Activated CD4-positive, alpha-beta memory T cell treated with anti-CD3 and anti-CD28 coated beads for 36 hours (primary cell): ENCODE data around the gene CCM2. TPM values are rescaled to one million over a fixed set of nuclear protein-coding genes. Genes with fewer than 3 reads are reported as not detected.

Experiments used
- CTCF ChIA-PET: fragments of 350-600 bp; sonication (Branson Sonifier 250); formaldehyde crosslinking; loops from one replicate; lab custom pipeline; 2021; ENCODE audit warnings: antibody characterized with exemption, inconsistent platforms; lab: Charles Lee
- POLR2A ChIA-PET: fragments of 350-600 bp; sonication (Branson Sonifier 250); formaldehyde crosslinking; loops from one replicate; lab custom pipeline; 2021; ENCODE audit warnings: antibody characterized with exemption; lab: Charles Lee
- DNase-seq: peaks from one replicate; pipeline ENCODE4 v3.0.0-alpha.2; 2020
- H3K27ac Mint-ChIP-seq: one replicate; pipeline ENCODE4 v1.8.0; 2021; ENCODE audit warnings: mixed read lengths
- H3K27me3 Mint-ChIP-seq: one replicate; pipeline ENCODE4 v1.8.0; 2021; ENCODE audit warnings: mixed read lengths
- H3K36me3 Mint-ChIP-seq: one replicate; pipeline ENCODE4 v1.8.0; 2021; ENCODE audit warnings: mixed read lengths
- H3K4me1 Mint-ChIP-seq: one replicate; pipeline ENCODE4 v1.8.0; 2021; ENCODE audit warnings: low read depth, mixed read lengths
- H3K4me3 Mint-ChIP-seq: one replicate; pipeline ENCODE4 v1.8.0; 2021; ENCODE audit warnings: mild to moderate bottlenecking, mixed read lengths
- H3K9me3 Mint-ChIP-seq: one replicate; pipeline ENCODE4 v1.8.0; 2021; ENCODE audit warnings: mixed read lengths
- intact Hi-C: fragments of 100-400 bp; cut with micrococcal nuclease; formaldehyde crosslinking; loops from one replicate; pipeline ENCODE4 v1.15.1; 2023
- total RNA-seq, 2 experiments: library from RNA; stranded (reverse); gene quantifications; one replicate each; pipeline ENCODE4 v1.2.3, GENCODE V29; 2021

The CCM2 gene
- total RNA-seq, 2 experiments from 2014 or later = 85.2 to 89.6 TPM

GRCh38 chr7:44969701-44970522 lies 30.1 kb upstream of the CCM2 start:
- Mint-ChIP-seq H3K36me3 (peaks cover 79% of the 10 kb centered on the region), H3K27me3 (no peaks in the 10 kb centered on the region), H3K4me3 (no peak overlapping the region), H3K4me1 (peaks cover 20% of the 10 kb centered on the region), H3K9me3 (no peaks in the 10 kb centered on the region), H3K27ac (no peak overlapping the region)
- ChIA-PET POLR2A (interaction anchor here (1.2 to 5.9 kb wide), 3 partner anchors 8 to 13 kb away, joined by 4 to 83 read pairs (median 8); partner anchors contain the start of gene MYO1G), CTCF (no interaction called here)
- intact Hi-C loops = no loop called here
- no peak for DNase-seq

GRCh38 chr7:44970523-44971051 lies 29.4 kb upstream of the CCM2 start:
- Mint-ChIP-seq H3K4me1 (peaks cover 26% of the 10 kb centered on the region), H3K9me3 (no peaks in the 10 kb centered on the region), H3K4me3 (no peak overlapping the region), H3K27me3 (no peaks in the 10 kb centered on the region), H3K36me3 (peaks cover 79% of the 10 kb centered on the region), H3K27ac (no peak overlapping the region)
- intact Hi-C loops = no loop called here
- no peak for DNase-seq
- ChIA-PET POLR2A (interaction anchor here (0.8 to 5.9 kb wide), 5 partner anchors 9 to 144 kb away, joined by 3 to 83 read pairs (median 5); partner anchors contain the start of gene MYO1G), CTCF (interaction anchor here (1.2 kb wide), 1 partner anchor 15 kb away, joined by 3 read pairs; no protein-coding TSS in a partner anchor)

- DNase-seq = no peak
- Mint-ChIP-seq H3K27me3 (no peaks in the 10 kb centered on the region), H3K36me3 (peaks cover 80% of the 10 kb centered on the region), H3K4me3 (peak overlapping the region; percentile 10), H3K27ac (peak overlapping the region; percentile 76), H3K4me1 (peaks cover 33% of the 10 kb centered on the region), H3K9me3 (no peaks in the 10 kb centered on the region)
- POLR2A ChIA-PET = interaction anchor here (0.8 to 5.9 kb wide), 6 partner anchors 9 to 143 kb away, joined by 3 to 83 read pairs (median 6); partner anchors contain the start of gene MYO1G
- CTCF ChIA-PET = interaction anchor here (1.2 to 5.3 kb wide), 2 partner anchors 15 to 165 kb away, joined by 3 to 112 read pairs; no protein-coding TSS in a partner anchor
- intact Hi-C loops = no loop called here
Measured at GRCh38 chr7:44971188-44971901, 28.7 kb upstream of the CCM2 start.

GRCh38 chr7:44971902-44972441 lies 28.0 kb upstream of the CCM2 start:
- Mint-ChIP-seq H3K36me3 (peaks cover 82% of the 10 kb centered on the region), H3K4me1 (peaks cover 37% of the 10 kb centered on the region), H3K27ac (peak overlapping the region; percentile 76), H3K9me3 (no peaks in the 10 kb centered on the region), H3K27me3 (no peaks in the 10 kb centered on the region), H3K4me3 (peak overlapping the region; percentile 10)
- DNase-seq = no peak
- intact Hi-C loops = no loop called here
- ChIA-PET CTCF (interaction anchor here (0.6 to 5.3 kb wide), 9 partner anchors 8 to 164 kb away, joined by 3 to 112 read pairs (median 9); partner anchors contain the start of gene TBRG4), POLR2A (interaction anchor here (0.6 to 5.9 kb wide), 9 partner anchors 9 to 177 kb away, joined by 3 to 83 read pairs (median 6); partner anchors contain the start of genes CCM2 and MYO1G)

GRCh38 chr7:44972562-44972961 lies 27.4 kb upstream of the CCM2 start:
- no peaks in the 10 kb centered on the region for H3K27me3 Mint-ChIP-seq
- peak overlapping the region; percentile 76 for H3K27ac Mint-ChIP-seq
- peaks cover 37% of the 10 kb centered on the region for H3K4me1 Mint-ChIP-seq
- H3K4me3 Mint-ChIP-seq = no peak overlapping the region
- CTCF ChIA-PET = interaction anchor here (0.6 to 5.3 kb wide), 14 partner anchors 8 to 165 kb away, joined by 3 to 112 read pairs (median 6); partner anchors contain the start of gene TBRG4
- H3K9me3 Mint-ChIP-seq = no peaks in the 10 kb centered on the region
- POLR2A ChIA-PET = interaction anchor here (0.6 to 5.9 kb wide), 11 partner anchors 10 to 176 kb away, joined by 3 to 83 read pairs (median 6); partner anchors contain the start of genes CCM2, MYO1G and TBRG4
- H3K36me3 Mint-ChIP-seq = peaks cover 87% of the 10 kb centered on the region
- no peak for DNase-seq
- intact Hi-C loops = no loop called here

GRCh38 chr7:44973610-44974401 lies 26.2 kb upstream of the CCM2 start:
- H3K27ac Mint-ChIP-seq = peak overlapping the region; percentile 76
- H3K36me3 Mint-ChIP-seq = peaks cover 89% of the 10 kb centered on the region
- ChIA-PET POLR2A (interaction anchor here (0.6 to 5.9 kb wide), 15 partner anchors 9 to 169 kb away, joined by 3 to 83 read pairs (median 6); partner anchors contain the start of genes MYO1G and TBRG4), CTCF (interaction anchor here (0.6 to 5.3 kb wide), 32 partner anchors 9 to 238 kb away, joined by 3 to 112 read pairs (median 4); partner anchors contain the start of genes CCM2 and TBRG4)
- H3K4me3 Mint-ChIP-seq = no peak overlapping the region
- peak; percentile 67 for DNase-seq
- intact Hi-C loops = no loop called here
- H3K27me3 Mint-ChIP-seq = no peaks in the 10 kb centered on the region
- peaks cover 33% of the 10 kb centered on the region for H3K4me1 Mint-ChIP-seq
- no peaks in the 10 kb centered on the region for H3K9me3 Mint-ChIP-seq

- Mint-ChIP-seq H3K27me3 (no peaks in the 10 kb centered on the region), H3K27ac (peak overlapping the region; percentile 76), H3K36me3 (peaks cover 87% of the 10 kb centered on the region), H3K4me1 (peaks cover 38% of the 10 kb centered on the region), H3K9me3 (no peaks in the 10 kb centered on the region), H3K4me3 (peak overlapping the region; percentile 52)
- no peak for DNase-seq
- ChIA-PET POLR2A (interaction anchor here (0.6 to 5.9 kb wide), 8 partner anchors 8 to 137 kb away, joined by 3 to 83 read pairs (median 6); partner anchors contain the start of genes MYO1G and TBRG4), CTCF (interaction anchor here (0.7 to 5.3 kb wide), 12 partner anchors 9 to 176 kb away, joined by 3 to 112 read pairs (median 6); partner anchors contain the start of genes CCM2 and TBRG4)
- intact Hi-C loops = no loop called here
Measured at GRCh38 chr7:44974549-44974948, 25.5 kb upstream of the CCM2 start.

GRCh38 chr7:44975331-44976039 lies 24.5 kb upstream of the CCM2 start:
- ChIA-PET POLR2A (interaction anchor here (1.4 to 3.5 kb wide), 5 partner anchors 10 to 61 kb away, joined by 3 to 56 read pairs (median 9); no protein-coding TSS in a partner anchor), CTCF (interaction anchor here (2.6 to 5.3 kb wide), 4 partner anchors 27 to 161 kb away, joined by 18 to 112 read pairs (median 26); partner anchors contain the start of gene TBRG4)
- no peaks in the 10 kb centered on the region for H3K27me3 Mint-ChIP-seq
- peaks cover 80% of the 10 kb centered on the region for H3K36me3 Mint-ChIP-seq
- no peaks in the 10 kb centered on the region for H3K9me3 Mint-ChIP-seq
- H3K4me1 Mint-ChIP-seq = peaks cover 47% of the 10 kb centered on the region
- peak overlapping the region; percentile 97 for H3K4me3 Mint-ChIP-seq
- peak overlapping the region; percentile 76 for H3K27ac Mint-ChIP-seq
- no peak for DNase-seq
- intact Hi-C loops = loop anchor here (5.0 kb wide), 2 partner anchors 343 to 358 kb away; no protein-coding TSS in a partner anchor

GRCh38 chr7:44976040-44976745 lies 23.8 kb upstream of the CCM2 start:
- Mint-ChIP-seq H3K27me3 (no peaks in the 10 kb centered on the region), H3K27ac (peak overlapping the region; percentile 100), H3K4me1 (peaks cover 54% of the 10 kb centered on the region), H3K9me3 (no peaks in the 10 kb centered on the region), H3K4me3 (peak overlapping the region; percentile 97), H3K36me3 (peaks cover 75% of the 10 kb centered on the region)
- ChIA-PET POLR2A (interaction anchor here (1.4 to 2.5 kb wide), 4 partner anchors 9 to 60 kb away, joined by 3 to 10 read pairs (median 8); no protein-coding TSS in a partner anchor), CTCF (interaction anchor here (5.3 kb wide), 1 partner anchor 160 kb away, joined by 112 read pairs; no protein-coding TSS in a partner anchor)
- DNase-seq = no peak
- intact Hi-C loops = loop anchor here (5.0 kb wide), 2 partner anchors 344 to 359 kb away; no protein-coding TSS in a partner anchor
